ENCODE results near the gene GPR160. TPM values are rescaled to one million over a fixed set of nuclear protein-coding genes. Genes with fewer than 3 reads are reported as not detected.

Gene GPR160
- total RNA-seq, 1 donor from 2014 or later: 1.3 TPM

GRCh38 chr3:170033489-170033888 is 4.3 kb upstream of the GPR160 start:
- H3K4me3 ChIP-seq (ENCODE audit: low read depth, low read length): no peak overlapping the region
- no peaks in the 10 kb centered on the region for H3K27me3 ChIP-seq (ENCODE audit: control insufficient read depth, insufficient read depth, low read length)
- no peak for FAIRE-seq
- TF ChIP-seq CTCF (IDR thresholded peaks at IDR 0.05; ENCODE audit: insufficient read depth, low read length, severe bottlenecking): no peak
- no peaks in the 10 kb centered on the region for H3K36me3 ChIP-seq (ENCODE audit: control insufficient read depth, insufficient read depth, low read length)
- no peak for DNase-seq (ENCODE audit: low read depth)

- H3K4me3 ChIP-seq (ENCODE audit: low read depth, low read length): peak overlapping the region; percentile 37
- no peaks in the 10 kb centered on the region for H3K27me3 ChIP-seq (ENCODE audit: control insufficient read depth, insufficient read depth, low read length)
- no peaks in the 10 kb centered on the region for H3K36me3 ChIP-seq (ENCODE audit: control insufficient read depth, insufficient read depth, low read length)
- peak; percentile 20 for TF ChIP-seq CTCF (IDR thresholded peaks at IDR 0.05; ENCODE audit: insufficient read depth, low read length, severe bottlenecking)
- no peak for FAIRE-seq
- DNase-seq (ENCODE audit: low read depth): no peak
These were observed 777 bp downstream of the GPR160 start for GRCh38 chr3:170038434-170039110.

GRCh38 chr3:170040418-170040817 is 2.6 kb downstream of the GPR160 start:
- H3K36me3 ChIP-seq (ENCODE audit: control insufficient read depth, insufficient read depth, low read length): no peaks in the 10 kb centered on the region
- DNase-seq (ENCODE audit: low read depth) (peak; percentile 29), FAIRE-seq (no peak)
- no peak overlapping the region for H3K4me3 ChIP-seq (ENCODE audit: low read depth, low read length)
- no peaks in the 10 kb centered on the region for H3K27me3 ChIP-seq (ENCODE audit: control insufficient read depth, insufficient read depth, low read length)
- TF ChIP-seq CTCF (IDR thresholded peaks at IDR 0.05; ENCODE audit: insufficient read depth, low read length, severe bottlenecking): no peak

GRCh38 chr3:170043506-170043905 is 5.7 kb downstream of the GPR160 start:
- Histone ChIP-seq H3K36me3 (ENCODE audit: control insufficient read depth, insufficient read depth, low read length) (no peaks in the 10 kb centered on the region), H3K4me3 (ENCODE audit: low read depth, low read length) (no peak overlapping the region), H3K27me3 (ENCODE audit: control insufficient read depth, insufficient read depth, low read length) (no peaks in the 10 kb centered on the region)
- no peak for DNase-seq (ENCODE audit: low read depth)
- FAIRE-seq: no peak
- TF ChIP-seq CTCF (IDR thresholded peaks at IDR 0.05; ENCODE audit: insufficient read depth, low read length, severe bottlenecking): no peak

- FAIRE-seq: no peak
- Histone ChIP-seq H3K27me3 (ENCODE audit: control insufficient read depth, insufficient read depth, low read length) (no peaks in the 10 kb centered on the region), H3K4me3 (ENCODE audit: low read depth, low read length) (no peak overlapping the region), H3K36me3 (ENCODE audit: control insufficient read depth, insufficient read depth, low read length) (no peaks in the 10 kb centered on the region)
- DNase-seq (ENCODE audit: low read depth): no peak
- TF ChIP-seq CTCF (IDR thresholded peaks at IDR 0.05; ENCODE audit: insufficient read depth, low read length, severe bottlenecking): no peak
These were observed 6.5 kb downstream of the GPR160 start for GRCh38 chr3:170044271-170044670.

- Histone ChIP-seq H3K27me3 (ENCODE audit: control insufficient read depth, insufficient read depth, low read length) (no peaks in the 10 kb centered on the region), H3K4me3 (ENCODE audit: low read depth, low read length) (no peak overlapping the region)
- FAIRE-seq: no peak
These were observed 7.0 kb downstream of the GPR160 start for GRCh38 chr3:170044795-170045244.

More at GRCh38 chr3:170044795-170045244, 7.0 kb downstream of the GPR160 start:
- no peak for DNase-seq (ENCODE audit: low read depth)
- TF ChIP-seq CTCF (IDR thresholded peaks at IDR 0.05; ENCODE audit: insufficient read depth, low read length, severe bottlenecking): no peak
- no peaks in the 10 kb centered on the region for H3K36me3 ChIP-seq (ENCODE audit: control insufficient read depth, insufficient read depth, low read length)
